AG09319 (cell line): ENCODE results near the gene PSTPIP1.

ENCODE experiments used
- DNase-seq: peaks from one replicate; pipeline ENCODE4 v3.0.0-alpha.2; 2010; ENCODE audit warnings: low read depth; ENCODE audit errors: extremely low read depth
- TF ChIP-seq, protein P1 (sequence below): IDR thresholded peaks from 2 replicates; pipeline ENCODE4 v1.5.1; 2011; ENCODE audit warnings: low read depth, mild to moderate bottlenecking, inconsistent platforms, low read length, moderate library complexity

PSTPIP1 gene

DNA sequence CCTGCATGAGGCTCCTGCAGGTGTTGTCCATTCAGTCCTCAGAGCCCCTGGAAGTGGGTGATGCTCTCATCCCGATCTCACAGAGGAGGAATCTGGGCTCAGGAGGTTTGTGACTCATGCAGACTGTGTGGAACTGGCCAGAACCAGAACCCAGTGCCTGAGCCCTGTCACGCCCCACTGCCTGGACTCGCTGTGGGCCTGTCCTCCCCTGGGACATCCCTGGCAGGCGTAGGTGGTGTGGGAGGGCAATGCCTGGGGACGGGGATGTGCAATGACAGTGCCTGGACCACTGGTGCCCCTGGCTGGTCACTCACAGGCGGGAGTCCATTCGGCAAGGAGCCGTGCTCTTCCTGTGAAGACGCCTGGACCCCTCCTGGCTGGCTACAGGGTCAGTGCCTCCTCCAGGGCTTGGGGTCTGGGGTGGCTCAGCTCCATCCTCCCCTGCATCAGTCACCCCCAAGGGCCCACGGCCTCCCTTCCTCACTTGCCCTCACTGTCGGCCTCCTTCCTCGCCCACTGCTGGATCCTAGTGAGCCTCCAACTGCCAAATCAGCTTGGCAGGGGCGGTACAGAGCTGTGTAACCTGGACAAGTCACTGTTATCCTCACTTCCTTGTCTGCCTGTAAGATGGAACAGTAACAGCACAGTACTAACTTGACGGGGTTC is 14.9 kb downstream of the PSTPIP1 start:
- TF ChIP-seq, protein P1, sequence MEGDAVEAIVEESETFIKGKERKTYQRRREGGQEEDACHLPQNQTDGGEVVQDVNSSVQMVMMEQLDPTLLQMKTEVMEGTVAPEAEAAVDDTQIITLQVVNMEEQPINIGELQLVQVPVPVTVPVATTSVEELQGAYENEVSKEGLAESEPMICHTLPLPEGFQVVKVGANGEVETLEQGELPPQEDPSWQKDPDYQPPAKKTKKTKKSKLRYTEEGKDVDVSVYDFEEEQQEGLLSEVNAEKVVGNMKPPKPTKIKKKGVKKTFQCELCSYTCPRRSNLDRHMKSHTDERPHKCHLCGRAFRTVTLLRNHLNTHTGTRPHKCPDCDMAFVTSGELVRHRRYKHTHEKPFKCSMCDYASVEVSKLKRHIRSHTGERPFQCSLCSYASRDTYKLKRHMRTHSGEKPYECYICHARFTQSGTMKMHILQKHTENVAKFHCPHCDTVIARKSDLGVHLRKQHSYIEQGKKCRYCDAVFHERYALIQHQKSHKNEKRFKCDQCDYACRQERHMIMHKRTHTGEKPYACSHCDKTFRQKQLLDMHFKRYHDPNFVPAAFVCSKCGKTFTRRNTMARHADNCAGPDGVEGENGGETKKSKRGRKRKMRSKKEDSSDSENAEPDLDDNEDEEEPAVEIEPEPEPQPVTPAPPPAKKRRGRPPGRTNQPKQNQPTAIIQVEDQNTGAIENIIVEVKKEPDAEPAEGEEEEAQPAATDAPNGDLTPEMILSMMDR = no peak
- no peak for DNase-seq

DNA sequence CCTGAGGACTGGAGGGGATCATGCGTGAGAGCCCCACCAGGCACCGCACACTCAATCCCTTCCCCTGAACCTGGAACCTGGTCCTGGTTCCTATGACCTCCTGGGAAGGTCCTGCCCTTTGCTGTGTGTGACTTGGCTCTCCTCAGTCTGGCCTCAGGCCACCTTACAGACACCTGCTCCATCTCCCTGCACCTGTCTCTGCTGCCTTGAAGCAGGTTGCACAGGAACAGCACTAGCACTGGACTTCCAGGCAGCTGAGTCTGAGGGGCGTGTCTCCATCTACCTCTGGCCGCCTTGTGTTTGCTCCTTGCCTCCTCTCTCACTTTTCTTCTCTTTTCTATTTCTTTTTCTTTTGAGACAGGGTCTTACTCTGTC is 15.4 kb downstream of the PSTPIP1 start:
- TF ChIP-seq, protein P1 = no peak
- no peak for DNase-seq

DNA sequence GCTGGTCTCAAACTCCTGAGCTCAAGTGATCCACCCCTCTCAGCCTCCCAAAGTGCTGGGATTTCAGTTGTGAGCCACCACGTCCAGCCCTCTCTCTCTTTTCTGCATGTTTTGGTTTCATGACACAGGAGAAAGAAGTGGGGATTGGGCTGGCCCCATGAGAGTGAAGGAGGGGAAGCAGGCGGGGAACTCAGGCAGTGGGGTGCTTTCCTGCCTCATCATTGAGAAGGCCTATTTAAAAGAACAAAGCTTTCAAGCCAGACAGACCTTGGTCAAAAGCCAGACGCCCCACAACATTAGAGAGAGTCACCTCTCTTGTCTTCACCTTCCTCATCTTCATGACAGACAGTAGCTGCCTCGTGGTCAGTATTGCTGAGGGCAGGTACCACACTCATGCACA is 15.9 kb downstream of the PSTPIP1 start:
- DNase-seq = no peak
- TF ChIP-seq, protein P1 = no peak

DNA sequence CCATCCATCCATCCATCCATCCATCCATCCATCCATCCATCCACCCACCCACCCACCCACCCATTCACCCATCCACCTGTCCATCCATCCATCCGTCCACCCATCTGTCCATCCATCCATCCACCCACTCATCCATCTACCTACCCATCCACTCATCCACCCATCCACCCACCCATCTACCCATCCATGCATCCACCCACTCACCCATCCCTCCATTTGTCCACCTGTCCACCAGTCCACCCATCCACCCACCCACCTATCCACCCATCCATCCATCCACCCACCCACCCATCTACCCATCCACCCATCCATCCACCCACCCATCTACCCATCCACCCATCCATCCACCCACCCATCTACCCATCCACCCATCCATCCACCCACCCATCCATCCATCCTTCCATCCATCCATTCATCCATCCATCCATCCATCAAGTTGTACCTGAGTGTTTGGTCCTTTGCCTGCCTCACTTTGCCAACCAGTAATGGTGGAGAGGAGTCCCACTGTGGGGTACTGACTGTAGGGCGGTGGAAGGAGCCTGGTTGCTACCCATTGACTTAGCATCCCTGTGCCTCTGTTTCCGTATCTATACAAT is 17.3 kb downstream of the PSTPIP1 start:
- TF ChIP-seq, protein P1 = no peak
- no peak for DNase-seq

DNA sequence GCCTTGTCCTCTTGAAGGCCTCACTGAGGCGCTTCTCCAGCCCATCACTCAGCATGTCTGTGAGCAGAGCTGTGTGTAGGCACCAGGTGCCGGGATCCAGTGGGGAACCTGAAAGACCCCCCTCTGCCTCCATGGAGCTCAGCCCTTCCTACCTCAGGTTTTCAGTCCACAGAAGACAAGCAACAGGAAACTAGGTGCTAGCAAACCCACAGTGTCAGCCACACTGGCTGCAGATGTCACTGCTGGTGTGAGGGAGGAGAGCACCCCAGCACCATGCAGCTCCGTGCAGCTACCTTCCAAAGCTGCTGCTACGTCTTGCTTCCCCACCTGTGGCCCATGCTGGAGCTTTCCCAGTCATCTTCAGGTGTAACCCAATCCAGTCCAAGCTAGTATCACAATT is 17.9 kb downstream of the PSTPIP1 start:
- TF ChIP-seq, protein P1 = no peak
- no peak for DNase-seq

- DNase-seq = no peak
- TF ChIP-seq, protein P1 = no peak
Measured at GRCh38 chr15:77013776-77014131, 18.8 kb downstream of the PSTPIP1 start.

DNA sequence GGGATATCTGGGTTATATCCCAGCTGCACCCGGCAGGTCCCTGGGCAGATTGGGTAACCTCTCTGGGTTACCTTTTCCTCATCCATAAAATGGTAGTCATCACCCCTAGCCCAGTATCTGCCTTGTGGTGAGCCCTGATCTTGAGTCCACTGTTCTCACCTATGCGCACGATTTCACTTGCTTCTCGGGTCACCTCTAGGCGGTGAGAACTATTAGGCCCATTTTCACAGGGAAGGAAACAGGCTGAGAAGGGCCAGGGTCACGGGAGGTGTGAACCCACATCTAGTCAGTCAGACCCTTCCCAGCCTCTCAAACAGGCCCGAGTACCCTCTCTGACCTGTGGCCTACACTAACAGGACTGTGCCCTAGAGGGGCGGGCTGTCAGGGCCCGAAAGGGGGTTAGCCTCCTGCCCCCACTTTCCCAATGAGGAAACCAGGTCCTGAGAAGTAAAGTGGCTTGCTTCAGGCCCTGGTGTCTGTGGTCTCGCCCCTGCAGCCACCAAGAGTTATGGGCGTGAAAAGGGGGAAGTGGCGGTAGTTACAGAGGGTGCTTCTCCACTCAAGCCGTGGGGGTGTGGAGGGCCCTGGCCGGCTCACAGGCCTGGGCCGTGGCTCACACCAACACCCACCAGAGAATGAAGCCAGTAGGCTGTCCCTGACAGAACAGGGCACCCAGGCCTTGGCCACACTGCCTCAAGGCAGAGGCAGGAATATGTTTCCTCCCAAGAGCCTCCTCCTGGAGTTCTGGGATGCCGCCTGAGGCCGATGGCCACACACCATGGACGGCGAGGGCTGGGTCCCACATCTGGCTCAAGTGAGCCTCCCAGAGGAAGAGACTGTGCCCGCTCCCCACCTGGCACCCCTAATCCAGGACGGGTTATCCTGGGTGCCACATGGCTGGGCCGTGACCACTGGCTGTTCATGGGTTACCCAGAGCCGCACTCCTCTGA is 19.5 kb downstream of the PSTPIP1 start:
- TF ChIP-seq, protein P1 = no peak
- no peak for DNase-seq
